Activated T-cell treated with anti-CD3 and anti-CD28 coated beads, Interleukin-2, amount 50 U/mL, for 1 hour (primary cell): ENCODE data around the gene ABCC1.
"Not testable (repeated sequence)": the region's sequence is repeated elsewhere in the genome, so short reads cannot be mapped to it uniquely, and the experiment has no call there.

Experiments used
- DNase-seq: peaks from one replicate; pipeline ENCODE4 v3.0.0-alpha.2; 2020

ABCC1 gene

GRCh38 chr16:15970743-15971439 is 21.5 kb downstream of the ABCC1 start:
- no peak for DNase-seq

GRCh38 chr16:15971440-15971815 is 22.0 kb downstream of the ABCC1 start:
- no peak for DNase-seq

- DNase-seq, result no peak
Measured at GRCh38 chr16:15972046-15972868, 22.8 kb downstream of the ABCC1 start.

DNA sequence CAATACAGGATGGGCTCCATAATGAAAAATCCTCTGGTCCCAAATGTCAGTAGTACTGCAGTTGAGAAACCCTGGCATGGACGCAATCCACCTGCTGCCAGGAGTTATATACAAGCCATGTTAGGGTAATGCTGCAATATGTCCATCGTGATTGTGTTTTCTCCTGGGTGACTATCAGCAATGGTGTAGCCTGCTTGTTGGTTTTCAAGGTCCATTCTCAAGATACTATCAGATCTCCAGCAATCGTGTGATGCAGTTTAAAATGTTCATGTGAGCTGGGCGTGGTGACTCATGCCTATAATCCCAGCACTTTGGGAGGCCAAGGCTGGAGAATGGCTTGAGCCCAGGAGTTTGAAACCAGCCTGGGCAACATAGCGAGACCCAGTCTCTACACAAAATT is 24.0 kb downstream of the ABCC1 start:
- DNase-seq, result no peak

DNA sequence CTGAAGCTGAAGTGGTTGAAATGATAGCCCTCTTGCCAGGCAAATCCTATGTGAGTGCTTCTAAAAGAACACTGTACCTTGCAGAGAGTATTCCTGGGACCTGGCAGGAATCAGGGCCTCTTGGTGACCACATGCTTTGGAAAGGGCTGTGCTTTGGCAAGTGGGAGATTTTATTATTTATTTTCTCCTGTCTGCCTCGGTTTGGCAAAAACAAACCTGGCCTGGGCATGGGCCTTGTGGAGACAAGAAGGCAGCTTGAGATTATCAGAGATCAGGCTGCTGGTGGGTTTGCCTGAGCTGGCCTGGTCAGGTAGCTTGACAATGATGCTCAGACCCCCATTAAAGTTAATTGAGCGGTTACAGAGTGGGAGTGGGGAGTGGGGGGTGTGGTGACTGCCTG is 24.6 kb downstream of the ABCC1 start:
- no peak for DNase-seq

GRCh38 chr16:15975172-15975571 is 25.8 kb downstream of the ABCC1 start:
- DNase-seq, result no peak

GRCh38 chr16:15976225-15976812 is 26.9 kb downstream of the ABCC1 start:
- DNase-seq, result no peak

DNA sequence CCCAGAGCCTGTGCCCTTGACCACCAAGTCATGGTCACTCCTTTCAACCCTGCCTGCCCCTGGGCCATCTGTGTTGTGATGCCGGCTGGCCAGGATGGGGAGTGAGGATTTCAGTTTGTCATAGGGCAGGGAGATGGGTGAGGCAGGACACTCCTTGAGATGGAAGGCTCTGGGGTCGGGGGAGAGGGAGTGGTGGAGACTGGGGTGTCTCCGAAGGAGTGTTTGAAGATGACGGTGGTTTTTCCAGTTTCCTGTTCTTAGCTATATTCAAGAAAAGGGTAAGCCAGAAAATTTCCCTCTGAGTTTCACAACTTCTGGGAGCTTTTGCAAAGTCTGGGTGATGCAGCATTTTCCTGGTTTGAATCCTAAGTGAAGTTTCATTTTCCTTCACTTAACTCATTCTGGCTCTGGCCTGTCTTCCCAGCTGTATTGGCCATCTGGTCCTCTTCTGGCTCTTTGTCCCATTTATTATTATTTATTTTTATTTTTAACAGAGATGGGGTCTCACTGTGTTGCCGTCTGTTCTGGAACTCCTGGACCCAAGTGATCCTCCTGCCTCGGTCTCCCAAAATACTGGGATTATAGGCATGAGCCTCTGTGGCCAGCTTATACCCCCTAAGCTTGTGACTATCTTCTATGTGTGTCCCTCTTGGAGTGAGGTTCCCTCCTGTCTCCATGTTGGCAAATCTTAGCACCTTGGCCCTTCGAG is 27.7 kb downstream of the ABCC1 start:
- no peak for DNase-seq

GRCh38 chr16:15979801-15980200 is 30.4 kb downstream of the ABCC1 start:
- DNase-seq, result no peak

GRCh38 chr16:15980329-15980728 is 30.9 kb downstream of the ABCC1 start:
- no peak for DNase-seq

DNA sequence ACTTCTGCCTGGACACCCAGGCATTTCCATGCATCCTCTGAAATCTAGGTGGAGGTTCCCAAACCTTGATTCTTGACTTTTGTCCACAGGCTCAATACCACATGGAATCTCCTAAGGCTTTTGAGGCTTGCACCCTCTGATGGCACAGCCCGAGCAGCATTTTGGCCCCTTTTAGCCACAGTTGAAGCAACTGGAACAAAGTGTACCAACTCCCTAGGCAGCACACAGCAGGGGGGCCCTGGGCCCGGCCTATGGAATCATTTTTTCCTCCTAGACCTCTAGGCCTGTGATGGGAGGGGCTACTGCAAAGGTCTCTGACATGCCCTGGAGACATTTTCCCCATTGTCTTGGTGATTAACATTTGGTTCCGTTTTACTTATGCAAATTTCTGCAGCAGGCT is 32.0 kb downstream of the ABCC1 start:
- no peak for DNase-seq

GRCh38 chr16:15982194-15982915 is 32.9 kb downstream of the ABCC1 start:
- DNase-seq, result not testable (repeated sequence)

- no peak for DNase-seq
Measured at GRCh38 chr16:15983898-15984297, 34.5 kb downstream of the ABCC1 start.

DNA sequence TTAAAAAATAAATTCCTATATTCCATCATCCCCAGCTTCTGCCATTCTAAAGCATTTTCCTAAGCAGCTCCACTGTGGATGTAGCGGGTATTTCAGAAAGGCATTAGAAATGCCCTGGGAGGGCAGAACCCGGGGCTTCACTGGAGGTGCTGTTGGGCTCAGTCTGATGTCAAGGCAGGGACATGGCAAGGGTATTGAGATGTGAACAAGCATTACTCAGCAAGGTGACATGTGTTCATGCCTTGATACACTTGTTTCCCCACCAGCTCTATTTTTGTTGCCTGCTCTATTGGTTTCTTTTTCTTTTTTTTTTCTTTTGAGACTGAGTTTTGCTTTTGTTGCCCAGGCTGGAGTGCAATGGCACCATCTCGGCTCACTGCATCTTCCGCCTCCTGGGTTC is 35.7 kb downstream of the ABCC1 start:
- no peak for DNase-seq

DNA sequence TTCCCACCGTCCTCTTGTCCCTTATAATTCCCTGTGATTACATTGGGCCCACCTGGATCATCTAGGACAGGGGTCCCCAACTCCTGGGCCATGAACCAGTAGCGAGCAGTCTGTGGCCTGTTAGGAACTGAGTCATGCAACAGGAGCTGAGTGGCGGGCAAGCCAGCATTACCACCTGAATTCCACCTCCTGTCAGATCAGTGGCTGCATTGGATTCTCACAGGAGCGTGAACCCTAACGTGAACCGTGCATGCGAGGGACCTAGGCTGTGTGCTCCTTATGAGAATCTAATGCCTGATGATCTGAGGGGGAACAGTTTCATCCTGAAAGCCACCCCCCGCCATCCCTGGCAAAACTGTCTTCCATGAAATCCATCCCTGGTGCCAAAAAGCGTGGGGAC is 36.8 kb downstream of the ABCC1 start:
- no peak for DNase-seq

- DNase-seq, result no peak
Measured at GRCh38 chr16:15988268-15989013, 39.0 kb downstream of the ABCC1 start.

GRCh38 chr16:15990902-15991301 is 41.5 kb downstream of the ABCC1 start:
- DNase-seq, result no peak

- DNase-seq, result no peak
Measured at GRCh38 chr16:15993128-15993527, 43.7 kb downstream of the ABCC1 start.

- DNase-seq, result no peak
Measured at GRCh38 chr16:15993541-15993940, 44.1 kb downstream of the ABCC1 start.

- no peak for DNase-seq
Measured at GRCh38 chr16:15993946-15994665, 44.7 kb downstream of the ABCC1 start.

DNA sequence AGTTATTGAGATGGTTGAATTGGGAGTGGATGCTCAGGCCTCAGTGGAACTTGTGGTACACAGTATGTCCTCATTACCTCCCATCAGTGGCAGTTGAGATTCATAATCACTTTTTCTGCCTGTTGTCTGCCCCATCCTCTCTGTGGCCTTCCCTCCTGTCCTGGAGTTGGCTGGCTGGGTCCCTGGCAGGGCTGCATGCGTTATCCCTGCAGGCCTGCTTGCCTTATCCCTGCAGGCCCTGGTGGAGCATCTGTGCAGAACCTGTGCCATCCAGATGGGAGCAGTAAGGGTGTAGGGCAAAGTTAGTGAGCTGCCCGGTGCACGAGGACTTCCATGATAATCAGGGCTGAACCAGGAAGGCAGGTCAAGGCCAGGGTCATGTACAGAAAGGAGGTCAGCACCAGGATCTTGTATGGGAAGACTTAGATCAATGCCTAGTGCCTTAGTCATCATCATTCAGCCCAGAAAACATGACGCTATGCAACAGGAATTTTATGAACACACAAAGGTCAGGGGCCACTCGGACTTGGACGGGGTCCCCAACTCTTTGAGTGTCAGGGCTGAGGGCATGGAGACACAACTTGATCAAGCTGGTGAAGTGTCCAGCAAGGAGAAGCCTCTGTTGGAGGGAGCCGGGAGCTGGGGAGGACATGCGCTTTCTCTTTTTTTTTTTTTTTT is 47.2 kb downstream of the ABCC1 start:
- no peak for DNase-seq
